Bone marrow (tissue), 2 donors: ENCODE data around the gene GATB.

Source experiments
- DNase-seq, 2 donors: peaks; one replicate each; lab custom pipeline; 2025; lab: John Stamatoyannopoulos, UW

The GATB gene

DNA sequence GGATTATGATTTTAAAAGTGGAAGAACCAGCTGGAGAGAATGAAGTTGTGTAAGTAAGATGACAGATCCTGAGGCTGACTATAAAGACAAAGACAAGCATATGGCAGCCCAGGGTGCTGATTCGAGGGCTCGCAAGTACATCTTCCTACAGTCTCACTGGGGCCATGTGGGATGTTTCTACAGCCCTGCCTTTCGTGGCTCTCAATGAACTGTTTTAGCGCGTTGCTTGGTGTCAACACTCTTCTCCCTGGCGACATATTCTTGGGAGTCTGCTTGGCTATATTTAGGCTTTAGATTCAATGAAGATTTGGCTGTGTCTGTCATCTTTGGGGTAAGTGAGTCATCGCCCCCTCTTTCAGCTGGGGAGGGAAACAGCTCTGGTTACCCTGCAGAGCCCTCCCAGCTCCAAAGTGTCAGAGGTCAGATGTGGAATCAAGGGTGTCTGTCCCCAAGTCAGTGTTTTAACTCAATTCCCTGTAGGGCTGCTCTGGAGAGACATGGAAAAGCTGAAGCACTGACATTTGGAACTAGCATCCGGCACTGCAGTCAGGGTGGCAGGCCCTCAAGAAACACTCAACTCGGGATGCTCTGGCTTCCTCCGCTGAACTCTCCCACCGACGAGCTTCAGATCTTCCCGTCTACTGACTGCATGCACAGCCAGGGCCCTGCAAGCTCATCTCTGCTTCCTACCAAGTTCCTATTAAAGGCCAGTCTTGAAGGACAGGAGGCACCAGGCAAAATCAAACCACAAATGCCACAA, 65.7 kb downstream of the GATB start:
- DNase-seq: no peak

DNA sequence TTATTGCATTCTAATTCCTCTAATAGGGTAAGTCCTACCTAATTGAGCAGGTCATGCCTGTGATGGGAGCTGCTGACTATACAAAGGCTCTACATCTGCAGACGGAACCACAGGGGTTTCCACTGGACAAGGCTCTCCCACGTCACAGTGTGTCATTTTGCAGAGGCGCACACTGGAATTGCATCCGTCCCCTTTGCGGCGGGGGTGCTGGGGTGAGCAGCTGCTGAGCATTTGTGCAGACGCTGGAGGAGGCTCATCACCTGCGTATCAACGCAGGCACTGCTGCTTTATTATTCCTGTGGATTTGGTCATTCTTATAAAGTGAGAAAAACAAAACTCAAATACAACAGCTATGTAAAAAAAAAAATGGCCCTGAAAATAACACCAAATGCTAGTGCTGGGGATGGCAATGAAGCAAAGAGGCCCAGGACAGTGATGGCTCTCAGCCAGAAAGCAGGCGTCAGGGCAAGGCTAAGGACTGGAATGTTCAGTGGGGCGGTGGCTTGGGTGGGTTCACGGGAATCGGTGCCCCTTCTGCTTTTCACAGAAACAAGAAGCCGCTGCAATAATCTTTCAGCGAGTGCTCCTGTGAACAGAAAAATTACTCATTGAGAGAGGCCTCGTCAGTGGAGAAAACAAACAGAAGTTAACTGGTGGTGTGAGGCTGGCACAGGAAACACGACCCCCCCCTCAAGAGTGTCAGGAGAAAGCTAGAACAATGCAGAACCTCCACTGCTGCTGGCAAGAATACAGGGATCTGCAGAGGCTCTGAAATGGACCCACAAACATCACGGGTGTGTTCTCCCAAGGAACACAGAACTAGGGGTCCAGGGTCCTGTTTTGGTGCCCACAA, 67.8 kb downstream of the GATB start:
- no peak for DNase-seq

DNA sequence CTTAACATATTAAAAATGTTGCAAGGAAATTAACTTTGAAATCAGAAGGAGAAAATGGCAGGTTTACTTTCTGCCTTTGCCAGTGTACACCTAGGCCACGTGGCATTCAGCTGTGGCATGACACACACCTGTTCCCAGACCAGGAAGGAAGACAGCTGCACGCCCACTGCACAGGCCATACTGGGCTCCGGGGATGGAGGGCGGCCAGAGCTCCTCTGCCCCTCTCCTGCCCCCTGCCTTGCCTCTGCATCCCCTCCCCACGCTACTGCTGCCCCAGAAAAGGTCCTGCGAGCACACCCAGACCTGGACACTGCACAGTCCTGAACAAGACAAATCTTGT, 68.4 kb downstream of the GATB start:
- DNase-seq: no peak

DNA sequence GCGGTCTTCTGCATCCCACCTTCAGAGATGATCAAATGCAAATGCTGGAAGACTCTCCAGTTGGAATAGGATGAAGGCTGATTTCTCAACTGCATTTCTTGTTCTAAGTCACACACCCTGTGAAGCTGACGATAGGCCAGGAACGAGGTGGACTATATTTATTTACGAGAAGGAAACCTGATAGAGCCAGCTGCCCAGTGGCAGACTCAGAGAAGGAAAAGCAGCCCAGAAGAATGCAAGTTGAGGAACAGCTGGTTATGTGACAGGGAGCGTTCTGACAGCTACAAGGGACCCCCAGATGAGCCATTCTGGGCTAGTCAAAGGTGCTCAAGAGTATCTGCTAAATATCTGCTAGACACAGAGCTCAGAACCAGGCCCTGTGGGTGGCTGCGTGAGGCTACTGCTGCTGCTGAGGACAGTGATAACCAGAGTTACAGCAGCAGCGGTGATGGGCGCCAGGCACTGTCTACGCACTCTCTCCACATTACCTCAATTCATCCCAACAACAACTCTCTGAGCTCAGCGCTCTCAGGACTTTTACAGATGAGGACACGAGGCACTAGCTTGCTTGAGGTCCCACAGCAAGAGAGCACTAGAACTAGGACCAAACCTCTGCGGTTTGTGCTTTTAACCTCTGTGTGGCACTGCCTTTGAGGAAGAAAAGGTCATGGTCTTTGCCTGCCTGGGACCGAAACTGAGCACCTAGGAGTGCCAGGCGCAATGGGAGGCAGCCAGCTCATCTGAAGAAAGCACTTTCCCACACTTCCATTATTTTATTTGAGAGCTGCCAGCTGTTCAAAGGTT, 69.0 kb downstream of the GATB start:
- DNase-seq: no peak

DNA sequence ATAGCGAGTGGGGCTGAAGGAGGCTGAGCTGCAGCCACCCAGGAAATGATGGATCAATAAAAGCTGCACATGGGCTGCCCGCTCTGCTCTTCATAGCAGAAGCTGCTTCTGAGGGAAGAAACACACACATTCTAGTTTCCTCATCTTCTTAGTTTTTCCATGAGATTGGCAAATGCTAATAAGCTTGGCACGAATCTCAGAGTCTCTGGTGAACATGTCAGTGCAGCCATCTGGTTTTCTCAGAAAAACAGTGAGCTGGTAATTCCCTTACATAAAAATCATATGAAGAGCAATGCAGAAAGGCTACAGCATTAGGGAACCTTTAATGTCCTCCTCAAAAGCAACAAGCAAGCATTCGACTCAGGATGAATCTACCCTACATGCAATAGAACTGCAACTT, 69.9 kb downstream of the GATB start:
- DNase-seq: no peak

DNA sequence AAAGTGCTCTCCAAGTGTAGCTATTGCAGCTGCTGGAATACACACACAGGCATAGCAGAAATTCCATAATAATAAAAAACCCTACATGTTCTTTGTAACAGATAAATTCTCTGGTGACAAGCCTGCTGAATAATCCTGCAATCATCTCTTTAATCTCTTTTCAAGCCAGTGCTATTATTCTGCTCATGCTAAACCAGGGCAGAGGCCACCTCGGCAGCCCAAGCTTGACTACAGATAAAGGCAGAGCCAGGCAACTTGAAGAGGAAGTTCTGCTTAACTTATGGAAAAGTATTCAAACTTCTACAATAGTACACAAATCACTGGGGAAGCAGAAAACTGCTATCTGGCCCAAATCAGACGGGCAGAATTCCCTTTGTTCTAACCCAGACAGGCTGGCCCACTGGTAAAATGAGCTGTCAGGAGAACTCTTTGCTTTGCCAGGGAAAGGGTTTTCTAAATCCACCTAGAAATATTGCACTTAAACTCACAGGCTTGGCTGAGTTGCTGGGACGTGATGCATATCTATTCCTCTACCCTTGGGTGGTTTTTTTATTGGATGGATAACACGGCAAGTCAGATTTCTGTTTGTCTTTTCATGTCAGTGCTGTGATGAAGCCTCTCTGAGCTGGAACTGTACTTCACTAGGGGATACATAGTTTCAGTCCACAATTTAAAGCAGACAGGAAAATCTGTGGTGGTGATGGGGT, 70.5 kb downstream of the GATB start:
- no peak for DNase-seq

DNA sequence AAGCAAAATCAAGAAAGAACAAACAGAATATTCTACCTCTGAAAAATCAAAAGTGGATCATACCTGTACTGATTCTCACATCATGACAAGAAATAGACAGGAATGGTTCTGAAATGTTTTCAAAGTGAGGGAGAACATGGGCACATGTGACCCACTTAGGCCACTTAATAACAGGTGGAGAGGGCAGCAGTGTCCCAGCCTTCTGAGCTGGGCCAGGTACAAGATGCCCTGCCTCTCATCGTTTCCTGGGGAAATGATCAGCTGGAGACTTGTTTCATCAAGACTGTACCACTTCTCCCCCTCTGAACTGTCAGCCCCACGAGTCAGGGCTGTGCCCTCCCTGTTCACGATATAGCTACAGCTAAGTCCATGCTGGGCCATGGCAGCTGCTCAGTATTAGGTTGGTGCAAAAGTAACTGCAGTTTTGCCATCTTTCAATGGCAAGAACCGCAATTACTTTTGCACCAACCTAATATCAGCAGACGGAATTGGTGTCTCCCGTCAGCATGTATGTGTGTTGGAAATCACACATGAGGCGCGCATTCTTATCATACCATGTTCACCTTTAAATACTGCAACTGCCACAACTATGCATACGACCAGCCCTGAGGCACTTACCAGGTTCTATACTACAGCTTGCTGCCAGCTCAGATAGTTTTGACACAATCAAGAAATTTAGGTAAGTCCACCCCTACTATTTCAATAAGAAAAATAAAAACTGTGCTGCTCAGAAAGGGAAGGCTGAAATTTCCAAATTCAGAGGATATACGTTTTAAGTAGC, 71.4 kb downstream of the GATB start:
- DNase-seq: no peak

DNA sequence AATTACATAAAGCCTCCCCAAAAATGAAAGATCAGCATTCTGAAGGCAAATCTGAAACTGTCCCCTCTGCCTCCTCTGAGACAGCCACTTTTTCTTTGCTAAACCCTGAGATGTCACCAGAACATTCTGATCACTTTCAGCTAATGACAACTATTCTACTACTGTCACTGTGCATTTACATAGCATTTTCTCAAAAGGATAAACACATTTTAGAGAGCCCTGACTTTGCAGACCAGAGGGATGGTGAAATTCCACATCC, 72.1 kb downstream of the GATB start:
- no peak for DNase-seq

DNA sequence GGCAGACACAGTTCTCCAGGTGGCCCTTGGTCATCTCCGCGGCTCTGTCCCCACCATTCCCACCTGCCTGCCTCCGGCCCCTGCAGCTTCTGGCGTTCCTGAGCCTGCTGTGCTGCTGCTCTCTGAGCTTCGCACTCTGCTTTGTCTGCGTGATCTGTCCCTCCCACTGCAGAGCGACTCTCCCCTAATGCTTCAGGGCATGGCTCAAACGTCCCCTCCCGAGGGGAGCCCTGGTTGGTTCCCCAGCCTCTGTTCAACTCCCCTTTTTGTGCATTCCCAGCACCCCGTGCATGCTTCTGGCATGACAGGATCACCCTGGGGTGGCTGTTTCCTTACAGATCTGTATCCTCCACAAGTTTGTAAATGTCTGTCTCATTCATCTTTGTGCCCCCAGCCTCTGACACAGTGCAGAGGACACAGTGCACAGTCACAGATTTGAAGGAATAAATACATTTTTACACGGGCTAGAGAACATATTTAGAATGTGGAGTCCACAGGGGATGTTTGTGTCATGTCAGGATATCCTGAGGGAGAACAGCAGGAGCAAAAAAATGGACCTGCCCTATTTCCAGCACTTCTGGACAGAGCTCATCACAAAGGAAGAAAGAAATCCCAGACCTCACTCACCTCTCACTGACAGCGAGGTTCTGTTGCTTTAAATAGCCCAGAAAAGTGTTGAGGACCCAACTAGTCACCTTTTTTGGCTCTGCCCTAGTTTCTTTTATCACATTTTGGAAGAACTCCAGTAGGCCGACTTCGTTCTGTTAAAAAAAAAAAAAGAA, 72.6 kb downstream of the GATB start:
- no peak for DNase-seq

DNA sequence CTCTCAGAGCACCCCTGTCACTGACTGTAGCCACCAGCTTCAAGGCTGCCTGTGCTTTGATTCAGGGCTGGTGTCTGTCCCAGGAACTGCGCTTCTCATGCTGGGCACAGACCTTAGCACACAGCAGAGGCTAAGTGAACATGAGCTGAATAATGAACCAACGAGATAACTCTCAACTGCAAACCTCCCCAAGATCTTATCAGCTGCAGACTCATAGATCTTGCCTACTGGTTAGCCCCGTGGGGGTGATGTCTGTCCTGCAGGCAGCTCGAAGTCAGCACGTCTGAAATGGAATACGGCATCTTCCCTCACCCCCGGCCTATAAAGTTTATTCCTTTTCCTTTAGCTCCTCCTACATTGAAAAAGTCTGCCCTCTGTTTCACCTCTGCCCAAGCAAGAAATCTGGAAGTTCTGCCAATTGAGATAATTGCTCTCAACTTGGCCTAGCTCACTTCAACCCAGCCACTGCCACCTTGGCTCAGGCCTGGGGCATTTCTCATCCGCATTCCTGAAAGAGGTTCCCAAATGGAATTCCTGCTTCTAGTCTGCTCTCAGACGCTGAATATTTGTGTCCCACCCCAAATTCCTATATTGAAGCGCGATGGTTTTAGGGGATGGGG, 73.7 kb downstream of the GATB start:
- DNase-seq: no peak

DNA sequence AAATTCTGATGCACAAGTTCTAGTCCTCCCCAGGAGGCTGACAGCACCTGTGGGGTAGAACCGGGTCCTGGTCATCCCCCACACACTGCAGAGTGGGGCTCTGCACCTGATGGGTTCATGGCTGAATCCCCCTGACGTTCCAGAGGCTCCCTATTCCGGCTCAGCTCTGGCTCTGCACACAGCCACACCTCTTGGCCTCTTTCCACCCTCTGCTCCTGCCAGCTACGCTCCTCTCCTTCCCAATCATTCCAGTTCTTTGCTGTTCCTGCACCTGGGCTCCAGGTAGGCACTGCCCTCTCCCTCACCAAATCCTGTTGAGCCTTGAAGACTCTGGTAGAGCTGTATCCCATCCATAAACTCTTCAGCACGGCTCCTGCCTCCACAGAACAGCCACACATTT, 75.5 kb downstream of the GATB start:
- no peak for DNase-seq

DNA sequence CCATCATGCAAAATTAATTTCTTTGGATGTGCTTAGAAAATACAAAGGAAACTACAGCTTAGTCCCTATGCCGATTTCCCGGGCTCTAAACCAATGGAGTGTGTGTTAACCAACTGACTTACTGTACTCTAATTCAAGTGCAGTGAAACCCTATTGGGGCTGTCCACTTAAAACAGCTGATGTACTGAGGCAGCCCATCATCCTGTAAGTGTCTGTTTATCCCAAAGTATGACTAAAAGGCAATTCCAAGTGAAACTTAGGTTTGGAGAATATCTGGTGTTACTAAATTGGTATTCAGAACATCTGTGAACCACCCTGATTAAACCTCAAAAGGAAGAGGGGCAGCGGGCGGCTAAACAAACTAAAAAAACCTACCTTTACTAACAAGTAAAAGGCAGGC, 79.7 kb downstream of the GATB start:
- no peak for DNase-seq

DNA sequence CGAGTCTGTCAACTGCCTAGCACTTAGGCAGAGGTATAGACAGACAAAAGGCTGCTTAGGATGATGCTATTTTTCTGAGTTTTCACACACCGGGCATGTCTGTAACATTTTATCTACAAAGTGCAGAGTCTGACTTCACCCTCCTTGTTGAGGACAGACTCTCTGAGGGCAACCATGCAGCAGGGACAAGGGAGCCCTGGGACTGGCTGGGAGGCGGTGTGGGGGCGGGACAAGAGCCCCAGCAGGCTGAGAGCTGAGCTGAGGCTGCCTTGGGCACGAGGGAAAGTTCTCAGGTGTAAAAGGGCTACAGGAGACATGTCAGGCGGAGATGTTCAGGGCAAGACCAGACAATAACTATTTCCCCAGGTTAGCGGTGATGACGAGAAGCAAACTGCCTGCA, 81.6 kb downstream of the GATB start:
- no peak for DNase-seq

DNA sequence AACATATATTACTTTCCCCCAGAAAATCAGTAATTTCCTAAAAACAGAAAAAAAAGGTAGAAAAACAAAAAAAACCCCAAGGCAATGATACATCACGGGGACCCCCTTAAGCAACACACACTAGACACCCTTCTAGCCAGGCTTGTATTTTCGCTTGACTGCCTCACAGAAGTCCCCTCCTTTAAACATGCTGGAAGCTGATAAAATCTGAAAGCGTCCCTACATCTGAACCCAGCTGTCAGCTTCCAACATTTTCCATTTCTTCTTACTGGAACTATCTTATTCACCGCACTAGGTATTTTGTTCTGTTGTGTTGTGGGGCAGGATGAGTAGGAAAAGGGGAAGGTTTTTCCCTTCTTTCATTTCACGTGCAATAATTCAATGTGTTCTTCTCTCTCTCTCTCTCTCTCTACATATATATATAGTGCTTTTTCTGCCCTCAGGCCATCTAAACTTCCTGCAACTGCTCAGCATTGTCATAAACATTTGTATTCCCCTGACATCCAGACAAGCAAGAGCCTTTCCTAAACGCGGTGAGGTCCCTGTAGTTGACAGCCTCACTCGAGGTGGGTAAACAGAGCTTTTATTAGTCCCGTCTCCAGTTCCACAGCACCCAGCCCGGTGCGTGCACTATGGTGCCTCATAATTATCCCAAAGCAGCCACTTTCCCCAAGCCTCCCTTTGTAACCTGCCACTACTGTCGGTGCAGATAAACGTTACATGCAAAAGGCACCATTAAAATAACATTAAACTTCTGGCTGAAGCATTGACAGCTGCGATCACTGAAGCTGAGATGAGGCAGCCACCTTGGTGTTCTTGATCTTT, 82.5 kb downstream of the GATB start:
- no peak for DNase-seq

DNA sequence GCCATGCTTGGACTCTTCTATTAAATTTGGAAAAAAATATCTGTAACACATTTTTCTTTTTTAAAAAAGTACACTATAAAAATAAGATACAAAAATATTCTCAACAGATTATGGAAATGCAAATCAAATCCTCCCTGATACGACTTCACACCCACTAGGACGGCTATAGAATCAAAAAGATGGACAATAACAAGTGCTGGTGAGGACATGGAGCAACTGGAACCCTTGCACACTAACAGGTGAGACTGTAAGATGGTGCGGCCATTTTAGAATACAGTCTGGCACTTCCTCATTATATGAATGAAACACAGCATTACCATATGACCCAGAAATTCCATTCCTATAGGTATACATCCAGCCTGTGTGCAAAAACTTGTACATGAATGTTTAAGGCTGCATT, 83.6 kb downstream of the GATB start:
- DNase-seq: no peak

DNA sequence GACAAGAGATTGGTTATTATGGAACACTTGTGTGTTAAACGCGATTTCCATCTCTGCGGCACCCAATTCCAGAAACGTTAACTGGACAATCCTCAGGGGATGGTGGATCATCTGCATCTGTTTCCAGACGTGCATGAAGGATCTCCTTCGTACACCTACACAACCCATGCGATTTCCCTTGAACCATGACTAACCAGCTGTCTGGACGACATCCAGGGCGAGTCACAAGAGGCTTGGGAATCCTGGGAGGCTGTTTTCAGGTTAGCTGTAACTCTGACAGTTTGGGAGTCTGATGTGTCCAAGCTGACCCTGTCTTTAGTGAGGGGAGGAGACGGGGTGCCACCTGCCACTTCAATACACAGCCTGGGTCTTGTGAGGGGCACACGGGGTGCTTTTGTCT, 84.5 kb downstream of the GATB start:
- no peak for DNase-seq

DNA sequence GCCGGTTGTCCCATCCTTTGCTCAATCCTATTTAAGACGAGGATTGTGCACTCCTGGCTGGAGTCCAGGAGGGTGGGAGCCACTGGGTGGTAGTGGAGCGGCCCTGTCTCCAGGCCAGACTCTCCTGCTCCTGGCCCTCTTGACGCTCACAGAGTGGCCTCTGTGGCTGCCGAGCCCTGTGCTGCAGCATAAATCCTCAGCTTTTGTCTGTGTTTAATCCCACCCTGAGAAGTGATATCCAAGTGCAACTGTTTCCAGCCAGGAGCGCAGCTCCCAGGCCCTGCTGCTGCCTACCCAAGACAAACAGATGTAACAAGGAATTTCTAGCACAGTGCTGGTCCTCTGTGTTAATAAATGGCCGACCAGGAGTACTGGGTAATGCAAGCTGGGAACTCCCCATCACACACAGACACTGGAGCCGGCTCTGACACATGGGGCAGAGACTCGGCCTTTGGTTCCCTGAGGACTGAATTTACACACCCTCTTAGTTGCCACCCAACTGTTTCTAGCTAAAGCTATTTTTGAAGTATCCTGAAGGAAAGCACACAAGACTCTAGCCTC, 85.3 kb downstream of the GATB start:
- DNase-seq: no peak

DNA sequence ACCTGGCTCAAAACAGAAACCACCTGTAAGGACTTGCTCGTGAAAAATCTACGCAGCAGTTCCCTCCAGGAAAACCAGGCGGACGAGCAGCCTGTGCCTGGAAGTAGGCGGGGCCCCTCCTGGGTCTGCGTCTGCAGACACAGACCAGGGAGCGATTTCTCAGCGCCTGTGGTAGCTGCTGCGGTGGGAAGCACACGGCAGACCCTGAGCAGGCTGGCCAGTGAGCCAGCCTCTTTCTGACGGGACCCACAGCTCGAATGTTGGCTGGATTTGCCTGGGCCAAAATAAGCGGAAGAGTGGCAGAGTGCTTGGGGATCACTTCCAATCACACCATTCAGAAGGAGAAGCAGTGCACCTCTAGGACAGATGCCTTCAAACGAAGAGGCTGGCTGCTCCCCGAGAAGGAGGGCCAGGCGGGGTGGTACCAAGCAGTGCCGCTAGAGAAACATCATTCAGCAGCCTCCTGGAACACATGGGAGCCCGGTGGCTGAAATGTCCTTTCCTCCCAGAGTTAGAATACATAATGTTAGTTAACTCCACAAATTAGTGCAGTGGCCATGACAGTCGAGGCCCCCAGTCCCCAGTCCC, 85.9 kb downstream of the GATB start:
- DNase-seq: no peak
